ENCODE results near the gene KCNJ16.

KCNJ16 gene

DNA sequence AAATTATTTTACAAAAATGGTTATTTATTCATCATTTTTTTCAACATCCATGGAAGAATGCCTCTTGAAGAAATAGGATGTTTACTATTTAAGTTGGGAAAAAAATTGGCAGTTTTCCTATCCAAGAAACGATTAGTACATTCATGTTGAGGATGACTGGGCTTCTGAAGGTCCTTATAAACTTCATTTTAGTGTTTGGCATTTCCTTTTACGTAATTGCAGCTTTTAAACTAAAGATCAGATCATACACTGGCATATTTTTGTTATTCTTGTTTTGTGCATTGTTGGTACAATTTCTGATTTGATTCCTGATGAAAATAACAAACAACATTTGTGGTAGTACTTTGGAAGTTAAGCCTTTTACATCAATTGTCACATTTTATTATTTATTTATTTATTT is 11.5 kb downstream of the KCNJ16 start:
- Histone ChIP-seq H3K79me2 (ENCODE audit: control insufficient read depth, insufficient read depth, low read length) (no peaks in the 10 kb centered on the region), H3K9ac (ENCODE audit: low read length) (no peak overlapping the region), H3K56ac (ENCODE audit: low read length) (no peak overlapping the region), H4K8ac (ENCODE audit: low read depth, low read length) (no peak overlapping the region), H2BK120ac (ENCODE audit: low read depth, low read length) (no peak overlapping the region), H3K4me1 (ENCODE audit: control insufficient read depth, low read depth, low read length) (no peaks in the 10 kb centered on the region), H2BK5ac (ENCODE audit: low read length) (no peak overlapping the region), H2BK15ac (replicated peaks; ENCODE audit: low read depth) (no peak overlapping the region), H3K18ac (ENCODE audit: low read length) (no peak overlapping the region), H3K4me2 (ENCODE audit: low read length) (no peak overlapping the region), H3K27me3 (ENCODE audit: insufficient read depth, low read length, poor library complexity) (no peaks in the 10 kb centered on the region), H3K4me3 (ENCODE audit: low read length) (no peak overlapping the region), H2AK5ac (ENCODE audit: low read length) (no peak overlapping the region), H3K27ac (ENCODE audit: low read depth, low read length) (no peak overlapping the region), H4K5ac (ENCODE audit: low read length) (no peak overlapping the region), H3K79me1 (ENCODE audit: low read length) (no peaks in the 10 kb centered on the region), H3K36me3 (ENCODE audit: control insufficient read depth, insufficient read depth, low read length) (no peaks in the 10 kb centered on the region), H3K4ac (ENCODE audit: low read depth, low read length) (no peak overlapping the region), H3K23ac (ENCODE audit: low read length) (no peak overlapping the region)
- no CpG with 5 or more reads among the region's 2 CpGs for WGBS (ENCODE audit: extremely low coverage, insufficient coverage, low lambda C conversion rate)
- no peak for DNase-seq

DNA sequence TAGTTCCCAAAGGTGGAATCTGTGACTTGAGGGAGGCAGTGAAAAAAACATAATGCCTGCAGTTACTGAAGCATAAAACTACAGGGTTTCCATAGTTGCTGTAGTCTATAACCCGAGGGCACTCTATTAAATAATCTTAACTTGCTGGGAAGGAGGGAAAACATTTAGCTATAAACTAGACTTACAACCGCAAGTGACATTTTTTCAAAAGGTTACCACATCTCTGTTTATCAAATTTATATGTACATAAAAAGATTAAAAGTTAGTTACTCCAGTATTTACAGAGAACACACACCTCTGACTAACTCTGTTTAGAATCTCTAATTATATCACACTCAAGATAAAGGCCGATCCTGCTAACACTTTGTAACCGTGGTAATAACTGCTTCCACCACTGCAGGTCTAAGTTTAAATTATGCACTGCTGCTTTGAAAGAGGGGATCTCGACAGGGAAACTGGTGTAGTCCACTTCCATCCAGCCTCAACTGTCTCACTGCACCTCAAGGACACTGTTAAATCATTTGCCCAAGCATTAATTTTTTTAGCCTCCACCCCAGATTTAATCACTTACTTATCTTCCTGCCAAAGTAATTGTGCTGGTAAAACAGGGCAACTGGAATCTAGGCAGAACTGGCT is 14.6 kb downstream of the KCNJ16 start:
- H3K56ac ChIP-seq (ENCODE audit: low read length), result no peak overlapping the region
- H2BK120ac ChIP-seq (ENCODE audit: low read depth, low read length), result no peak overlapping the region
- H3K18ac ChIP-seq (ENCODE audit: low read length), result peak overlapping the region; percentile 56
- H2BK5ac ChIP-seq (ENCODE audit: low read length), result no peak overlapping the region
- no peak overlapping the region for H4K8ac ChIP-seq (ENCODE audit: low read depth, low read length)
- no peaks in the 10 kb centered on the region for H3K36me3 ChIP-seq (ENCODE audit: control insufficient read depth, insufficient read depth, low read length)
- no peak overlapping the region for H4K5ac ChIP-seq (ENCODE audit: low read length)
- no peaks in the 10 kb centered on the region for H3K79me1 ChIP-seq (ENCODE audit: low read length)
- no peaks in the 10 kb centered on the region for H3K4me1 ChIP-seq (ENCODE audit: control insufficient read depth, low read depth, low read length)
- no peak overlapping the region for H3K9ac ChIP-seq (ENCODE audit: low read length)
- no peak overlapping the region for H2BK15ac ChIP-seq (replicated peaks; ENCODE audit: low read depth)
- H3K4ac ChIP-seq (ENCODE audit: low read depth, low read length), result no peak overlapping the region
- no peak overlapping the region for H3K4me3 ChIP-seq (ENCODE audit: low read length)
- no peak overlapping the region for H3K27ac ChIP-seq (ENCODE audit: low read depth, low read length)
- no peak overlapping the region for H2AK5ac ChIP-seq (ENCODE audit: low read length)
- DNase-seq, result peak; percentile 34
- H3K23ac ChIP-seq (ENCODE audit: low read length), result no peak overlapping the region
- WGBS (ENCODE audit: extremely low coverage, insufficient coverage, low lambda C conversion rate), result no CpG with 5 or more reads among the region's 5 CpGs
- H3K4me2 ChIP-seq (ENCODE audit: low read length), result no peak overlapping the region
- H3K27me3 ChIP-seq (ENCODE audit: insufficient read depth, low read length, poor library complexity), result no peaks in the 10 kb centered on the region
- H3K79me2 ChIP-seq (ENCODE audit: control insufficient read depth, insufficient read depth, low read length), result no peaks in the 10 kb centered on the region

DNA sequence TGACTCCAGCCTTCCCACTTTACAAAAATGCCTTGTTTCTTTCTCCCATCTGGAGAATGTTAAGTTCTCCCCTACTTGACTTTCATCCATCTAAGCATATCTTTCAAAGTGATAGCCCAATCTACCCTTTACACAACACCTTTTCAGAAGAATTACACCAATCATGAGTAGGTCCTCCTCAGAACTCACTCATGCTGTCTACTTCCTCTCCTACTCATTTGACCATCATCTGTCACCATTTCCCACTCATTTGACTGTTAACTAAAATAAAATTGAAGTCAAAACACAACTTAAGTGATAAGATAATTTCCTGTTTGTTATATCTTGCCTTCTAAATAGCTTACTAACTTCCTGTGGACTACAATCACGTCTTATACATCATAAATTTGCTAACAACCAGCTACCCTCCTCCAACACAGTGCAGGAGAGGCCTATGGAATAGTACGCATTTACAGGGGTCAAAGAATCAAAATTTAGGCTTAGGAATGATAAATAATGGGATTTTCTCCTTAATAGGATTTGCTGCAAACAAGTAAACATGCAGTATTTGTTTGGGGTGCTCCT is 16.1 kb downstream of the KCNJ16 start:
- Histone ChIP-seq H2BK120ac (ENCODE audit: low read depth, low read length) (no peak overlapping the region), H3K56ac (ENCODE audit: low read length) (no peak overlapping the region), H3K4me2 (ENCODE audit: low read length) (no peak overlapping the region), H4K5ac (ENCODE audit: low read length) (no peak overlapping the region), H3K9ac (ENCODE audit: low read length) (no peak overlapping the region), H3K79me2 (ENCODE audit: control insufficient read depth, insufficient read depth, low read length) (no peaks in the 10 kb centered on the region), H3K36me3 (ENCODE audit: control insufficient read depth, insufficient read depth, low read length) (no peaks in the 10 kb centered on the region), H3K4ac (ENCODE audit: low read depth, low read length) (no peak overlapping the region), H2BK5ac (ENCODE audit: low read length) (no peak overlapping the region), H2AK5ac (ENCODE audit: low read length) (no peak overlapping the region), H3K18ac (ENCODE audit: low read length) (no peak overlapping the region), H3K4me3 (ENCODE audit: low read length) (no peak overlapping the region), H3K4me1 (ENCODE audit: control insufficient read depth, low read depth, low read length) (no peaks in the 10 kb centered on the region), H3K23ac (ENCODE audit: low read length) (no peak overlapping the region), H3K27ac (ENCODE audit: low read depth, low read length) (no peak overlapping the region), H3K27me3 (ENCODE audit: insufficient read depth, low read length, poor library complexity) (no peaks in the 10 kb centered on the region), H4K8ac (ENCODE audit: low read depth, low read length) (no peak overlapping the region), H2BK15ac (replicated peaks; ENCODE audit: low read depth) (no peak overlapping the region), H3K79me1 (ENCODE audit: low read length) (no peaks in the 10 kb centered on the region)
- WGBS (ENCODE audit: extremely low coverage, insufficient coverage, low lambda C conversion rate), result no CpG with 5 or more reads among the region's 2 CpGs
- DNase-seq, result no peak

DNA sequence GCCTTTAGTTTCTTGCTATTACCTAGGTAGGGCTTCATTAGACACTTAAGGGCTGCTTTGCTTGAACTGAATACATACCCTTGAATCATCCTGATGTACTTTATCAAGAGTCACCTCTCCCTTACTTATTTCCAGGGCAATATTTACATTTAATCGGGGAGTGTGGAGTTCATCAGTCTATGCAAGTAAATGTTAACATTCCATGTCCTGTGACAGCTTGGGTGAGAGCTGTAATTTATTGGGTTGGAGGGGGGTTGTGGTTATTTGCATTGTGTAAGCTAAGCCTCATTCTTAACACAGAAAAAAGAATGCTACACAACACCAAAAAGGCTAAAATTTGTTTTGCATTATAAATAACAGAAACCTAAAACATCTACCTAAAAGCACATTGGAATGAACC is 16.7 kb downstream of the KCNJ16 start:
- no peak overlapping the region for H3K4me2 ChIP-seq (ENCODE audit: low read length)
- no peak overlapping the region for H3K27ac ChIP-seq (ENCODE audit: low read depth, low read length)
- no peaks in the 10 kb centered on the region for H3K4me1 ChIP-seq (ENCODE audit: control insufficient read depth, low read depth, low read length)
- H3K4me3 ChIP-seq (ENCODE audit: low read length), result no peak overlapping the region
- H3K9ac ChIP-seq (ENCODE audit: low read length), result no peak overlapping the region
- no peak overlapping the region for H3K56ac ChIP-seq (ENCODE audit: low read length)
- no peak overlapping the region for H4K5ac ChIP-seq (ENCODE audit: low read length)
- H2BK5ac ChIP-seq (ENCODE audit: low read length), result no peak overlapping the region
- H3K79me2 ChIP-seq (ENCODE audit: control insufficient read depth, insufficient read depth, low read length), result no peaks in the 10 kb centered on the region
- no peak overlapping the region for H3K23ac ChIP-seq (ENCODE audit: low read length)
- WGBS (ENCODE audit: extremely low coverage, insufficient coverage, low lambda C conversion rate), result no CpG with 5 or more reads among the region's 1 CpG
- no peak overlapping the region for H3K4ac ChIP-seq (ENCODE audit: low read depth, low read length)
- no peak overlapping the region for H4K8ac ChIP-seq (ENCODE audit: low read depth, low read length)
- no peak overlapping the region for H2BK15ac ChIP-seq (replicated peaks; ENCODE audit: low read depth)
- no peak overlapping the region for H3K18ac ChIP-seq (ENCODE audit: low read length)
- no peak for DNase-seq
- H3K36me3 ChIP-seq (ENCODE audit: control insufficient read depth, insufficient read depth, low read length), result no peaks in the 10 kb centered on the region
- H2AK5ac ChIP-seq (ENCODE audit: low read length), result no peak overlapping the region
- no peaks in the 10 kb centered on the region for H3K27me3 ChIP-seq (ENCODE audit: insufficient read depth, low read length, poor library complexity)
- no peak overlapping the region for H2BK120ac ChIP-seq (ENCODE audit: low read depth, low read length)
- no peaks in the 10 kb centered on the region for H3K79me1 ChIP-seq (ENCODE audit: low read length)

DNA sequence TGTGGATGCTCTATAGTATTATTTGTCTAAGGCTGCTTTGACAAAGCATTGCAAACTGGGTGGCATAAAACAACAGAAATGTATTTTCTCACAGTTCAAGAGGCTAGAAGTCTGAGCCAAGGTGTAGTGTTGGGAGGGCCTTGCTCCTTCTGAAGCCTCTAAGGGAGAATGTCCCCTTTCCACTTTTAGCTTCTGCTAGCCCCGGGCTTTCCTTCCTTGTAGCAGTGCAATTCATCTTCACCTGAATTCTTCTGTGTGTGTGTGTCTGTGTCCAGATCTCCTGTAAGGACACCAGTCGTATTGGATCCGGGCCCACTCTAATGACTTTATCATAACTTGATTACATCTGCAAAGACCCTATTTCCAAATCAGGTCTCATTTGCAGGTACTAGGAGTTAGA is 18.1 kb downstream of the KCNJ16 start:
- H3K23ac ChIP-seq (ENCODE audit: low read length), result no peak overlapping the region
- no CpG with 5 or more reads among the region's 3 CpGs for WGBS (ENCODE audit: extremely low coverage, insufficient coverage, low lambda C conversion rate)
- no peaks in the 10 kb centered on the region for H3K27me3 ChIP-seq (ENCODE audit: insufficient read depth, low read length, poor library complexity)
- no peak overlapping the region for H4K5ac ChIP-seq (ENCODE audit: low read length)
- H3K4me3 ChIP-seq (ENCODE audit: low read length), result no peak overlapping the region
- H3K79me2 ChIP-seq (ENCODE audit: control insufficient read depth, insufficient read depth, low read length), result no peaks in the 10 kb centered on the region
- no peak overlapping the region for H4K8ac ChIP-seq (ENCODE audit: low read depth, low read length)
- no peak overlapping the region for H3K4ac ChIP-seq (ENCODE audit: low read depth, low read length)
- H3K79me1 ChIP-seq (ENCODE audit: low read length), result no peaks in the 10 kb centered on the region
- no peak overlapping the region for H3K56ac ChIP-seq (ENCODE audit: low read length)
- no peak overlapping the region for H3K9ac ChIP-seq (ENCODE audit: low read length)
- no peak overlapping the region for H3K27ac ChIP-seq (ENCODE audit: low read depth, low read length)
- no peak overlapping the region for H2BK5ac ChIP-seq (ENCODE audit: low read length)
- no peak overlapping the region for H2BK15ac ChIP-seq (replicated peaks; ENCODE audit: low read depth)
- no peak overlapping the region for H3K18ac ChIP-seq (ENCODE audit: low read length)
- DNase-seq, result no peak
- H2AK5ac ChIP-seq (ENCODE audit: low read length), result no peak overlapping the region
- H3K36me3 ChIP-seq (ENCODE audit: control insufficient read depth, insufficient read depth, low read length), result no peaks in the 10 kb centered on the region
- H3K4me1 ChIP-seq (ENCODE audit: control insufficient read depth, low read depth, low read length), result peaks cover 2% of the 10 kb centered on the region
- no peak overlapping the region for H2BK120ac ChIP-seq (ENCODE audit: low read depth, low read length)
- no peak overlapping the region for H3K4me2 ChIP-seq (ENCODE audit: low read length)

- WGBS (ENCODE audit: extremely low coverage, insufficient coverage, low lambda C conversion rate), result no CpG with 5 or more reads among the region's 4 CpGs
- Histone ChIP-seq H3K36me3 (ENCODE audit: control insufficient read depth, insufficient read depth, low read length) (no peaks in the 10 kb centered on the region), H3K79me2 (ENCODE audit: control insufficient read depth, insufficient read depth, low read length) (no peaks in the 10 kb centered on the region), H3K9ac (ENCODE audit: low read length) (no peak overlapping the region), H2BK5ac (ENCODE audit: low read length) (no peak overlapping the region), H2BK15ac (replicated peaks; ENCODE audit: low read depth) (no peak overlapping the region), H3K27me3 (ENCODE audit: insufficient read depth, low read length, poor library complexity) (no peaks in the 10 kb centered on the region), H3K4ac (ENCODE audit: low read depth, low read length) (no peak overlapping the region), H3K56ac (ENCODE audit: low read length) (no peak overlapping the region), H2AK5ac (ENCODE audit: low read length) (no peak overlapping the region), H3K4me2 (ENCODE audit: low read length) (no peak overlapping the region), H3K4me1 (ENCODE audit: control insufficient read depth, low read depth, low read length) (peaks cover 2% of the 10 kb centered on the region), H3K4me3 (ENCODE audit: low read length) (no peak overlapping the region), H2BK120ac (ENCODE audit: low read depth, low read length) (no peak overlapping the region), H4K8ac (ENCODE audit: low read depth, low read length) (no peak overlapping the region), H3K79me1 (ENCODE audit: low read length) (no peaks in the 10 kb centered on the region), H3K27ac (ENCODE audit: low read depth, low read length) (no peak overlapping the region), H4K5ac (ENCODE audit: low read length) (no peak overlapping the region), H3K18ac (ENCODE audit: low read length) (no peak overlapping the region), H3K23ac (ENCODE audit: low read length) (no peak overlapping the region)
- DNase-seq, result no peak
These were observed 20.4 kb downstream of the KCNJ16 start for GRCh38 chr17:70095455-70095854.
